Stimulated activated CD4-positive, alpha-beta T cell treated with anti-CD3 and anti-CD28 coated beads, Interleukin-4, amount 100 ng/mL, for 48 hours (primary cell): ENCODE results near the gene ZC2HC1C.
A peak's percentile ranks its signal among the peaks of the same experiment; 100 is the strongest.

Experiments
- DNase-seq, 2 donors: peaks; one replicate each; pipeline ENCODE4 v3.0.0-alpha.2; 2020; ENCODE audit warnings: low read depth in 2 of 2

The ZC2HC1C gene

GRCh38 chr14:75069121-75069810 lies at the start of gene ZC2HC1C:
Gene ZC2HC1C (plus strand): TSS chr14:75069641. CDS start chr14:75070574, 933 bp downstream.
- DNase-seq, result peak; percentile 61 to 73

- DNase-seq, result no peak
Measured at GRCh38 chr14:75022655-75023054, 46.8 kb upstream of the ZC2HC1C start.

- no peak for DNase-seq
Measured at GRCh38 chr14:75023108-75023507, 46.3 kb upstream of the ZC2HC1C start.

- DNase-seq, result no peak
Measured at GRCh38 chr14:75025082-75025481, 44.4 kb upstream of the ZC2HC1C start.

GRCh38 chr14:75025876-75026275 lies 43.6 kb upstream of the ZC2HC1C start:
- DNase-seq, result no peak

GRCh38 chr14:75030147-75030546 lies 39.3 kb upstream of the ZC2HC1C start:
- DNase-seq, result no peak

- DNase-seq, result no peak
Measured at GRCh38 chr14:75032939-75033338, 36.5 kb upstream of the ZC2HC1C start.

- no peak for DNase-seq
Measured at GRCh38 chr14:75040507-75040906, 28.9 kb upstream of the ZC2HC1C start.

- DNase-seq, result no peak
Measured at GRCh38 chr14:75040959-75041358, 28.5 kb upstream of the ZC2HC1C start.

- DNase-seq, result no peak
Measured at GRCh38 chr14:75041613-75042012, 27.8 kb upstream of the ZC2HC1C start.

GRCh38 chr14:75042035-75042434 lies 27.4 kb upstream of the ZC2HC1C start:
- DNase-seq, result no peak

- no peak for DNase-seq
Measured at GRCh38 chr14:75044322-75044721, 25.1 kb upstream of the ZC2HC1C start.

- no peak for DNase-seq
Measured at GRCh38 chr14:75044752-75045151, 24.7 kb upstream of the ZC2HC1C start.

- no peak for DNase-seq
Measured at GRCh38 chr14:75046275-75046674, 23.2 kb upstream of the ZC2HC1C start.

- DNase-seq, result no peak
Measured at GRCh38 chr14:75046899-75047298, 22.5 kb upstream of the ZC2HC1C start.

- DNase-seq, result no peak
Measured at GRCh38 chr14:75047506-75047905, 21.9 kb upstream of the ZC2HC1C start.

GRCh38 chr14:75048101-75048500 lies 21.3 kb upstream of the ZC2HC1C start:
- DNase-seq, result no peak

GRCh38 chr14:75049136-75049535 lies 20.3 kb upstream of the ZC2HC1C start:
- DNase-seq, result no peak

- no peak for DNase-seq
Measured at GRCh38 chr14:75049731-75050201, 19.7 kb upstream of the ZC2HC1C start.

GRCh38 chr14:75050852-75051555 lies 18.4 kb upstream of the ZC2HC1C start, which contains the start of gene MLH3:
Gene MLH3 (minus strand): TSS chr14:75051467. CDS start chr14:75049655, 1,812 bp downstream.
- DNase-seq, result peak; percentile 64 to 70

- no peak for DNase-seq
Measured at GRCh38 chr14:75051556-75051899, 17.9 kb upstream of the ZC2HC1C start.

GRCh38 chr14:75053396-75054291 lies 15.8 kb upstream of the ZC2HC1C start:
- no peak for DNase-seq
